Measurements from ENCODE around the gene ZNF385C. TPM values are rescaled to one million over a fixed set of nuclear protein-coding genes. Genes with fewer than 3 reads are reported as not detected.

Gene ZNF385C
- total RNA-seq, 1 experiment from 2014 or later: not detected

Other genes with a start within 250 kb of the ZNF385C start
- gene KLHL11, start 233.1 kb downstream of the ZNF385C start, total RNA-seq (2014; rRNA removed; shearing (Covaris generic); ENCODE audit: low replicate concordance): 14.3 and 19.0 TPM in 2 replicates
- gene ACLY, start 179.5 kb downstream of the ZNF385C start, total RNA-seq (2014; rRNA removed; shearing (Covaris generic); ENCODE audit: low replicate concordance): 173 and 212 TPM in 2 replicates
- 0.67 and 1.0 TPM in 2 replicates for gene ODAD4, start 167.9 kb downstream of the ZNF385C start, total RNA-seq (2014; rRNA removed; shearing (Covaris generic); ENCODE audit: low replicate concordance)
- 41.3 and 79.1 TPM in 2 replicates for gene CNP, start 131.7 kb downstream of the ZNF385C start, total RNA-seq (2014; rRNA removed; shearing (Covaris generic); ENCODE audit: low replicate concordance)
- gene DNAJC7, start 81.0 kb downstream of the ZNF385C start, total RNA-seq (2014; rRNA removed; shearing (Covaris generic); ENCODE audit: low replicate concordance): 56.1 and 64.1 TPM in 2 replicates
- gene NKIRAS2, start 78.4 kb downstream of the ZNF385C start, total RNA-seq (2014; rRNA removed; shearing (Covaris generic); ENCODE audit: low replicate concordance): 28.4 and 44.9 TPM in 2 replicates
- not detected in 2 replicates for gene C17orf113, start 47.9 kb downstream of the ZNF385C start, total RNA-seq (2014; rRNA removed; shearing (Covaris generic); ENCODE audit: low replicate concordance)
- gene DHX58, start 14.2 kb upstream of the ZNF385C start, total RNA-seq (2014; rRNA removed; shearing (Covaris generic); ENCODE audit: low replicate concordance): 12.6 and 20.3 TPM in 2 replicates
- 26.7 and 34.6 TPM in 2 replicates for gene KAT2A, start 22.9 kb upstream of the ZNF385C start, total RNA-seq (2014; rRNA removed; shearing (Covaris generic); ENCODE audit: low replicate concordance)
- gene HSPB9, start 24.3 kb upstream of the ZNF385C start, total RNA-seq (2014; rRNA removed; shearing (Covaris generic); ENCODE audit: low replicate concordance): 0.29 and 0.37 TPM in 2 replicates
- gene RAB5C, start 56.5 kb upstream of the ZNF385C start, total RNA-seq (2014; rRNA removed; shearing (Covaris generic); ENCODE audit: low replicate concordance): 56.9 and 59.5 TPM in 2 replicates
- 0.04 TPM in 1 of 2 replicates, not detected in the other for gene KCNH4, start 82.7 kb upstream of the ZNF385C start, total RNA-seq (2014; rRNA removed; shearing (Covaris generic); ENCODE audit: low replicate concordance)
- gene HCRT, start 87.0 kb upstream of the ZNF385C start, total RNA-seq (2014; rRNA removed; shearing (Covaris generic); ENCODE audit: low replicate concordance): not detected in 2 replicates
- 14.9 and 28.8 TPM in 2 replicates for gene GHDC, start 96.0 kb upstream of the ZNF385C start, total RNA-seq (2014; rRNA removed; shearing (Covaris generic); ENCODE audit: low replicate concordance)
- gene STAT5B, start 177.9 kb upstream of the ZNF385C start, total RNA-seq (2014; rRNA removed; shearing (Covaris generic); ENCODE audit: low replicate concordance): 110 and 142 TPM in 2 replicates
- gene STAT5A, start 190.0 kb upstream of the ZNF385C start, total RNA-seq (2014; rRNA removed; shearing (Covaris generic); ENCODE audit: low replicate concordance): 62.3 and 160 TPM in 2 replicates

Data from Karpas-422 (cell line).